NCI-H748 (cell line): ENCODE measurements around the gene INTS2.
"Not testable (repeated sequence)": the region's sequence is repeated elsewhere in the genome, so short reads cannot be mapped to it uniquely, and the experiment has no call there.

Experiments used
- DNase-seq: peaks from one replicate; lab custom pipeline; 2025; ENCODE audit not compliant: unreplicated experiment; lab: John Stamatoyannopoulos, UW

INTS2 gene

GRCh38 chr17:61927208-61928100 lies at the start of gene INTS2:
Gene INTS2 (minus strand): TSS chr17:61927982. CDS start chr17:61926644, 1,338 bp downstream.
- DNase-seq: peak; percentile 95

GRCh38 chr17:61974115-61974514 lies 46.3 kb upstream of the INTS2 start:
- no peak for DNase-seq

- DNase-seq: no peak
Observed at GRCh38 chr17:61972311-61972710, 44.5 kb upstream of the INTS2 start.

GRCh38 chr17:61970030-61970429 lies 42.2 kb upstream of the INTS2 start:
- DNase-seq: no peak

GRCh38 chr17:61968757-61969156 lies 41.0 kb upstream of the INTS2 start:
- DNase-seq: no peak

GRCh38 chr17:61967729-61968128 lies 39.9 kb upstream of the INTS2 start:
- no peak for DNase-seq

- DNase-seq: no peak
Observed at GRCh38 chr17:61966191-61966590, 38.4 kb upstream of the INTS2 start.

GRCh38 chr17:61955619-61956018 lies 27.8 kb upstream of the INTS2 start:
- no peak for DNase-seq

- no peak for DNase-seq
Observed at GRCh38 chr17:61947367-61948078, 19.7 kb upstream of the INTS2 start.

GRCh38 chr17:61946359-61946758 lies 18.6 kb upstream of the INTS2 start:
- DNase-seq: no peak

- no peak for DNase-seq
Observed at GRCh38 chr17:61943117-61943516, 15.3 kb upstream of the INTS2 start.

GRCh38 chr17:61942085-61942484 lies 14.3 kb upstream of the INTS2 start:
- no peak for DNase-seq

- DNase-seq: no peak
Observed at GRCh38 chr17:61928101-61928436, 287 bp upstream of the INTS2 start.

- no peak for DNase-seq
Observed at GRCh38 chr17:61926826-61927207, 965 bp downstream of the INTS2 start.

GRCh38 chr17:61915162-61915561 lies 12.6 kb downstream of the INTS2 start:
- DNase-seq: not testable (repeated sequence)

GRCh38 chr17:61908292-61909037 lies 19.3 kb downstream of the INTS2 start:
- DNase-seq: no peak

- no peak for DNase-seq
Observed at GRCh38 chr17:61907361-61907760, 20.4 kb downstream of the INTS2 start.

- DNase-seq: no peak
Observed at GRCh38 chr17:61904094-61904710, 23.6 kb downstream of the INTS2 start.

- no peak for DNase-seq
Observed at GRCh38 chr17:61903251-61903650, 24.5 kb downstream of the INTS2 start.

GRCh38 chr17:61897548-61898180 lies 30.1 kb downstream of the INTS2 start:
- DNase-seq: no peak

- no peak for DNase-seq
Observed at GRCh38 chr17:61895391-61895790, 32.4 kb downstream of the INTS2 start.
